Large intestine (tissue), 3 donors: ENCODE data around the gene OPCML. TPM values are rescaled to one million over a fixed set of nuclear protein-coding genes. Genes with fewer than 3 reads are reported as not detected.

Source experiments
- DNase-seq, 2 donors: peaks; one replicate each; pipeline versions ENCODE4 v3.0.0 to v3.0.0-alpha.2; 2013
- H3K27ac ChIP-seq: one replicate; pipeline ENCODE4 v1.5.1; 2013; ENCODE audit warnings: low read length
- H3K27me3 ChIP-seq: 2 replicates; pipeline ENCODE4 v1.6.1; 2013; ENCODE audit warnings: low read length; ENCODE audit not compliant: control insufficient read depth, insufficient read depth
- H3K36me3 ChIP-seq: 2 replicates; pipeline ENCODE4 v1.6.1; 2013; ENCODE audit warnings: low read length; ENCODE audit not compliant: control insufficient read depth, insufficient read depth
- H3K4me1 ChIP-seq: one replicate; pipeline ENCODE4 v1.6.1; 2013; ENCODE audit warnings: low read length; ENCODE audit not compliant: control insufficient read depth, insufficient read depth
- H3K4me3 ChIP-seq: one replicate; pipeline ENCODE4 v1.5.1; 2013; ENCODE audit warnings: low read length
- H3K9me3 ChIP-seq: one replicate; pipeline ENCODE4 v1.6.1; 2013; ENCODE audit warnings: mild to moderate bottlenecking, low read depth, low read length, moderate library complexity; ENCODE audit not compliant: control insufficient read depth
- WGBS: methylation state at CpG from one replicate; pipeline ENCODE4 v1.1.5; 2013; ENCODE audit warnings: low lambda C conversion rate; ENCODE audit not compliant: insufficient coverage; 5-methylcytosine and 5-hydroxymethylcytosine counted together
- polyA plus RNA-seq: library from polyadenylated mRNA; unstranded; fragments of 120-200 nt; gene quantifications from one replicate; pipeline ENCODE4 v1.2.1, GENCODE V29; 2013

Gene OPCML
- polyA plus RNA-seq, 1 donor, result 1.4 TPM

DNA sequence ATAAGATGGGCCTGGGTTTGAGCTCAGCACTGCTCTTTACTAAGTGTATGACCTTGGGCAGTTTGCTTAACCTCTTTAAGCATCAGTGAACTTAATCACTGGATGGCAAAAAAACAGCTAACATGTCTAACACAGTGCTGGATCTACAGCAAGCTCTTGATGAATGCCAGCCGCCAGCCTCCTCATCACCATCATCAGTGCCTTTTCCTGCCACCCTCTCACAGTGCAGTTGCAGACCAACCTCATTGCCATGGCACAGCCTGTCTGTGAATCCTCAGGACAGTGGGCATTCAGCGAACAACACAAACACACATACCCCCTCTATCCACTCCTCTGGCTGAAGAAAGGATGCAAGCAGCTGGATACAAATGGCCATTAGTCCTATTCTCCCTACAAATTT, 133.0 kb downstream of the OPCML start:
- Histone ChIP-seq H3K4me3 (no peak overlapping the region), H3K9me3 (no peaks in the 10 kb centered on the region), H3K27me3 (no peaks in the 10 kb centered on the region), H3K36me3 (no peaks in the 10 kb centered on the region), H3K27ac (no peak overlapping the region), H3K4me1 (no peaks in the 10 kb centered on the region)
- DNase-seq, result no peak
- no CpG with 5 or more reads among the region's 2 CpGs for WGBS

DNA sequence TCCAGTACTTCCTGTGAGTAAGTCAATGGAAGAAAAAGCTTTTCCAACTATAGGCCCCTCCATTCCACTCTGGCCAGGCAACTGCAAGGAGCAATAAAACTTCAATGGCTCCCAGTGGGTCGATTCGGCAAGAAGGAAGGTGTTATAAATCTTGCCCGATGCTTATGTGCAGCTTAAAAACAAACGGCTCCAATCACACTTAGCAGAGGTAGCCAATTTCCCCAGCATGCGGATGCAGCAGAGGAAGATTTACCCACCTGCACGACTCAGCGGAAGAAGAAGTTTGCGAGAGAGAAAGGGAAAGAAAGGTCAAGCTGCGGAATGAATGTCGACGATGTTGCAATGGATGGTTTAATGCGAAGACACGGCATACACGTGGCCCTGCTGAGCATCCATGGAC, 141.5 kb downstream of the OPCML start:
- Histone ChIP-seq H3K36me3 (no peaks in the 10 kb centered on the region), H3K27ac (no peak overlapping the region), H3K4me1 (no peaks in the 10 kb centered on the region), H3K9me3 (no peaks in the 10 kb centered on the region), H3K4me3 (no peak overlapping the region), H3K27me3 (peaks cover 4% of the 10 kb centered on the region)
- WGBS, result no CpG with 5 or more reads among the region's 14 CpGs
- no peak for DNase-seq

DNA sequence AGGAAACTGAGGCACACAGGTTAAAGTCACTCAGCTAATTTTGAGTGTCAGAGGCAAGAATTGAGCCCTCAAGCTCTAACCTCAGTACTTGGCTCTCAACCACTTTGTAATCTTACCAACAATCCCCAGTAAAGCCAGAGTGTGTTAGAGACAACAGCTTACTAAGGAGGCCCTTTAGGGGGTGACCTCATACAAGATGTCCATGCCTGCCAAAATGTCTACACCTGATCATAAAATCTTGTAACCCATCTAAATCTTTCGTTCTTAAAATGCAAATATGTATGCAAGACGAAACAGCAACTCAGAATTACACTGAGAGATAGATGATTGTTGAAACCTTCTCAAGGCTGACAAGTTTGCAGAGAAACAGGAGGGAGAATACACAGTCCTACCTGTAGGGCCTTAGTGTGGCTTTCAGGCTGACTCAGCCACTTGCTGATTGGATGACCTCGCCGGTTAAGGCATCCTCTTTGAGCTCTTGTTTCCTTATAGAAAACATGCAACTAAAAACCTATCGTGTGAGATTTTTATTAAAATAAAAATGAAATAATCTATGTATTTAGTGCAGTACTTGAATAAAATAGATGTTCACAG, 143.2 kb downstream of the OPCML start:
- DNase-seq, result no peak
- no peaks in the 10 kb centered on the region for H3K36me3 ChIP-seq
- no peaks in the 10 kb centered on the region for H3K9me3 ChIP-seq
- peaks cover 4% of the 10 kb centered on the region for H3K27me3 ChIP-seq
- no peak overlapping the region for H3K27ac ChIP-seq
- WGBS, result 83% methylated on average over 1 of the region's 5 CpGs
- H3K4me3 ChIP-seq, result no peak overlapping the region
- H3K4me1 ChIP-seq, result no peaks in the 10 kb centered on the region

DNA sequence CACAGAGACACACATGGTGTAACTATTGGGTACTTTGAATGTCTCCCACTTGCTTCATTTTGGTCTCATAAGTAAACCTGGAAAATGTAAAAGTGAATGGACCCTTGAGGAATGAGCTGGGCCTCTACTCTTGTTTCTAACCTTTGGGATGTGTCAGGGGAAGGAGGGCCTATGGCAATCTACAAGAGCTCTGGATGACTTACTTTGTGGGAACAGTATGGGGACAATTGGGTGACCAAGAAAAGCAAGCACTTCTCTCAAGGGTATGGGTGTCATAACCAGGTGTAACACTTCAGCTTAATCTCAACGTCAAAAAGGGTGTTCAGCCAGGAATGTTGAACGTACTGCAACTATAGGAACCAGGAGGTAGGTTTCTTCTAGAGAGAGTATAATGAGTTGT, 144.0 kb downstream of the OPCML start:
- no peak for DNase-seq
- peaks cover under 1% of the 10 kb centered on the region for H3K27me3 ChIP-seq
- H3K36me3 ChIP-seq, result no peaks in the 10 kb centered on the region
- H3K27ac ChIP-seq, result no peak overlapping the region
- H3K9me3 ChIP-seq, result no peaks in the 10 kb centered on the region
- WGBS, result no CpG with 5 or more reads among the region's 2 CpGs
- no peak overlapping the region for H3K4me3 ChIP-seq
- H3K4me1 ChIP-seq, result no peaks in the 10 kb centered on the region

DNA sequence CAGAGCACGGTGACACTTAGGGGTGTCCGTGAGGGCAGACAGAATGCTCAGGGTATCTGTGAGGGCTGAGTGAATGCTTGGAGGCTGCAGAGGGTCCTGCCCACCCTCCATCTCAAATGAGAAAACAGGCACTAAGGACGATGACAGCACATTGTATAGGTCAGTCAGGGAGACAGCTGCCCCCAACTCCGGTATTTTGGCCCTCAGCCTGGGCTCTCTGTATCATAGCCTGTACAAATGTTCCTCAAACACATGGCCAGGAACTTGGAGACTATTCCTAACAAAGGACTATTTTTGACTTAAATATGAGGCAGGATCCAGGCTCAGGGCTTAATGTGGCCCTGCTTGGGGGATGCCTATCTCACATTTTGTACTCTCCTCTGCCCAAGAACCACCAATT, 145.4 kb downstream of the OPCML start:
- DNase-seq, result no peak
- WGBS, result no CpG with 5 or more reads among the region's 4 CpGs
- Histone ChIP-seq H3K9me3 (no peaks in the 10 kb centered on the region), H3K4me1 (no peaks in the 10 kb centered on the region), H3K36me3 (no peaks in the 10 kb centered on the region), H3K27me3 (peaks cover 1% of the 10 kb centered on the region), H3K4me3 (no peak overlapping the region), H3K27ac (no peak overlapping the region)

DNA sequence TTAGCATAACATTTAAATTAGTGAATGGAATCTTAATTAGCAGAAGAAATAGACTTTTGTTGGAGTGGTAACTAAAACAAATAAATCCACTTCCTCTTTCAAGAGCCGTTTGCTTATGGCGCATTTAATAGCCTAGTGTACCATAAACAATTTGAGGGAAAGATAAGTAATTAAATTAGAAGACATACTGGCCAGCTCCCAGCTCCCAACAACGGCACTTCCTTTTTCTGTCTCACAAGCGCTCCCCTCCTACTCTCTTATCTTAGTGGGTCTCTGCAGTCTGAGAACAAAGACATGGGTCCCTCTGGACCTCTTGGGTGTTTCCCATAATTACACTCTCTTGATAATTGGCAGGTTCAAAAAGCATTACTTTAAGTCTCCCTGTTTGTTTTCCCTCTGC, 146.0 kb downstream of the OPCML start:
- Histone ChIP-seq H3K27ac (no peak overlapping the region), H3K9me3 (no peaks in the 10 kb centered on the region), H3K27me3 (peaks cover 2% of the 10 kb centered on the region), H3K4me3 (no peak overlapping the region), H3K4me1 (no peaks in the 10 kb centered on the region), H3K36me3 (no peaks in the 10 kb centered on the region)
- peak in 1 of 2 donors; percentile 22 for DNase-seq
- 10% methylated on average over 2 of the region's 4 CpGs for WGBS

DNA sequence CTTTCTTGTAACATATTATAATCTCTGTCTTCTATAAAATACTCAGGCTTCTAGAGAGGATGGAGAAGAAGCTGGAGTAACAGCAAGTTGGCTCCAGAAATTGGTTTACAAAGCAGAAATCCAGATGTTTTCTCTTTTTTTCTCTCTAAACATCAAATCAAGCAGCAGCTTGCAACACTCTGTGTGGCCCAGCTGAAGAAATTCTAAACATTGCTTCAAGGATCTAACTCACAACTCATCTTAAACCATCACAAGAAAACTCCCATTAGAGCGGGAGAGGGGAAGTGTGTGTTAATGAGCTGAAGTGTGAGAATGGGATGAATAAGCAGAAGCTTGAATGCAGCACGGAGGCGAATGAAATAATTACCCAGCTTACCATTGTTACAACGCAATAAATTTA, 146.5 kb downstream of the OPCML start:
- 83% methylated on average over 3 of the region's 4 CpGs for WGBS
- no peaks in the 10 kb centered on the region for H3K36me3 ChIP-seq
- H3K27ac ChIP-seq, result no peak overlapping the region
- peaks cover 2% of the 10 kb centered on the region for H3K27me3 ChIP-seq
- H3K9me3 ChIP-seq, result no peaks in the 10 kb centered on the region
- H3K4me1 ChIP-seq, result no peaks in the 10 kb centered on the region
- no peak overlapping the region for H3K4me3 ChIP-seq
- DNase-seq, result peak in 1 of 2 donors; percentile 26

DNA sequence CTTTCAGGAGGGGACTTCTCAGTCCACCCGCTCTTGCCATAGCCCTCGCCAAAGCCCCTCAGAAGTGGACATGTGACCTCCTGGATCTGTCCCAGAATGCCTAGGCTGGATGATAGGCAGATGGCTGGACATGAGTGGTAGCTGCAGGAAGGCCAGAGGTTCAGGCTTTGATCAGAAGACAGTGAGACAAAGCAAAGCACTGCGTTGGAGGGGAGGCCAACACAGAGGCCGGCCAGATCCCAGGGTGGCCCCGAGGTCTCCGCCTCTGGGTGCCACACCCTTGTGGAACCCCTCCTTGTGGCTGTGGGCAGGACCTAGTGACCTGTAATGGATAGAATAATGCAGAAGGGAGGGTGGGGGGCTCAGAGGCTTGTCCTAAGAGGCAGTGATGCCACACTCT, 147.6 kb downstream of the OPCML start:
- WGBS, result no CpG with 5 or more reads among the region's 6 CpGs
- no peak for DNase-seq
- no peaks in the 10 kb centered on the region for H3K9me3 ChIP-seq
- H3K27me3 ChIP-seq, result peaks cover 2% of the 10 kb centered on the region
- no peaks in the 10 kb centered on the region for H3K4me1 ChIP-seq
- no peak overlapping the region for H3K27ac ChIP-seq
- H3K4me3 ChIP-seq, result no peak overlapping the region
- no peaks in the 10 kb centered on the region for H3K36me3 ChIP-seq

DNA sequence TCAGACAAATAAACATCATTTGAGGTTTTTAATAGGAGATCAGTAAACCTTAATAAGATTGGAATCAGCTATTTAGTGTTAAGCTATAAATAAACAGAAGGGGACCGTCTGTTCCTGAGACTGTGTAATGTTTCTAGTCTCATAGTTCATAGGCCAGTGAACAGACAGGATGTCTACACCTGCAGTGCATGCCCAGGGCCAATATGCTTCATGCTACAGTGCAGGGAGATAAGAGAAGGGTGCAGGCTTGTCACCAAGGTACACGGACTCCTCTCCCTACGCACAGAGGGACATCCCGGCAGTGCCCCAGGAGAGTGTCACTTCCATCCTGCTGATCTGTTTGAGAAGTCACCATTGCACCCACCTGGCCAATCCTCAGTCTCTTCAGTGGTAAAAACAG, 148.6 kb downstream of the OPCML start:
- Histone ChIP-seq H3K27ac (no peak overlapping the region), H3K36me3 (no peaks in the 10 kb centered on the region), H3K9me3 (no peaks in the 10 kb centered on the region), H3K4me3 (no peak overlapping the region), H3K27me3 (peaks cover 4% of the 10 kb centered on the region), H3K4me1 (no peaks in the 10 kb centered on the region)
- peak in 1 of 2 donors; percentile 11 for DNase-seq
- no CpG with 5 or more reads among the region's 4 CpGs for WGBS

DNA sequence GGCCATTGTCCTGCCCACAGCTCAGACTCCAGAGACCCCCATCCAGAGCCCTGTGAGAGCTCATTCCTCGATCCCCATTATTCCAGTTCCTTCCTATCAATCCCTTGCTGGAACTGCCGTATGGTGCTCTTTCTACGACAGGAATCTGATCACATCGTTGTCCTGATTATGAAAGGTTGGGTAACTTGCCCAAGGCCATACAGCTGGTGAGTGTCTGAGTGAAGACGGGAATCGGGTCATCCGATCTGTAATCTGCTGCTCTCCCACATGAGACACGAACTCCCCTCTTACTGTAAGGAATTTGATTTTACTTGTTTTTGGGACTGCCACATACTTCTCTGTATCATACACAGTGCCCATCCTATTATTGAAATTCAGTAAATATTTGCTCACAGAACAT, 149.1 kb downstream of the OPCML start:
- no peak overlapping the region for H3K4me3 ChIP-seq
- no peaks in the 10 kb centered on the region for H3K9me3 ChIP-seq
- H3K27me3 ChIP-seq, result peaks cover 4% of the 10 kb centered on the region
- H3K4me1 ChIP-seq, result no peaks in the 10 kb centered on the region
- no CpG with 5 or more reads among the region's 8 CpGs for WGBS
- DNase-seq, result no peak
- no peak overlapping the region for H3K27ac ChIP-seq
- no peaks in the 10 kb centered on the region for H3K36me3 ChIP-seq

DNA sequence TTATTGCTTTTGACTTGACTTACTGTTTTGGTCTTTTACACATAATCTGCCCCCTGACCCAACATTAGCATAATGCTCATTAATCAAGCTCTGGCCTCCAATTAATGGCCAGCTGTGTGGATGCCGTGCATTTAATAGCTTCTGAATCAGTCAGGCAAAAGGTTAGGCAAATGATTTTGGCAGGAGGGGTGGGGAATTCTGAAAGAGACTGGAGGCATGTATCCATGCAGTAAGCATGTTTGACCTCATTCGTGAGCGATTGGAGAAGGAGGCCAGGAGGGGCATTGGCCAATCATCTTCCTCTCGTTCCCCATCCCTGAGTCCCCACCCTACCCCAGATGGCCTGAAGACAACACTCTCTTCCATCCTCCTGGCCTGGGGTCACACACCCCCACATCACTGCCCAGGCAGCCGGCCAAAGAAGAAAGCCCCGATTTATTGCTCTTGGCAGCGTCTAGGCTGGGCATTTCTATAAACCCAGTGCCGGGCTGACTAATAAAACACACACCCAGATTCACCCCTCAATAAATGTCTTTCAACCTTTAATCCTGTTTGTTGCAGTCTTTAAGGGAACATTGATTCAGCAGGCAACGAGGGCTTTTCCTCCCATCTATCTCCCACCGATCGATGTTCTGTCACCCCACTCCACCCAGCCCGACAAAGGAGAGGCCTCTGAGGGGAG, 150.0 kb downstream of the OPCML start:
- DNase-seq, result no peak
- Histone ChIP-seq H3K36me3 (no peaks in the 10 kb centered on the region), H3K9me3 (no peaks in the 10 kb centered on the region), H3K4me1 (no peaks in the 10 kb centered on the region), H3K27me3 (peaks cover 4% of the 10 kb centered on the region), H3K27ac (no peak overlapping the region), H3K4me3 (no peak overlapping the region)
- 80% methylated on average over 1 of the region's 12 CpGs for WGBS
